Uterus (tissue), 4 donors: ENCODE results near the gene ZNF775. TPM values are rescaled to one million over a fixed set of nuclear protein-coding genes. Genes with fewer than 3 reads are reported as not detected.

ENCODE experiments used
- DNase-seq, 2 donors: peaks; one replicate each; pipeline ENCODE4 v3.0.0-alpha.2; 2019 to 2020
- H3K27ac ChIP-seq, 2 donors: fragments of 200-600 bp; sonication (generic); 1 replicate in 1 of 2; 2 replicates in 1 of 2; pipeline ENCODE4 v1.5.1; 2016 to 2018
- H3K27me3 ChIP-seq, 2 donors: fragments of 200-600 bp; sonication (generic); one replicate each; pipeline ENCODE4 v1.5.1; 2018 to 2019; ENCODE audit warnings: control low read depth in 1 of 2
- H3K36me3 ChIP-seq, 2 donors: fragments of 200-600 bp; sonication (generic); one replicate each; pipeline ENCODE4 v1.5.1; 2019; ENCODE audit warnings: control low read depth in 1 of 2
- H3K4me1 ChIP-seq, 2 donors: fragments of 200-600 bp; sonication (generic); one replicate each; pipeline ENCODE4 v1.5.1; 2018 to 2019; ENCODE audit warnings: control low read depth in 1 of 2
- H3K4me3 ChIP-seq, 2 donors: fragments of 200-600 bp; sonication (generic); 1 replicate in 1 of 2; 2 replicates in 1 of 2; pipeline ENCODE4 v1.5.1; 2018 to 2019; ENCODE audit warnings: mild to moderate bottlenecking in 1 of 2
- H3K9me3 ChIP-seq, 2 donors: fragments of 200-600 bp; sonication (generic); one replicate each; pipeline ENCODE4 v1.5.1; 2019; ENCODE audit warnings: control low read depth in 1 of 2
- POLR2A ChIP-seq, 2 donors: fragments of 450-650 bp; IDR thresholded peaks; one replicate each; pipeline ENCODE4 v1.6.1; 2016; ENCODE audit warnings: antibody characterized with exemption in 2 of 2, mild to moderate bottlenecking in 1 of 2, moderate library complexity in 1 of 2
- intact Hi-C: fragments of 100-400 bp; cut with DNase I; formaldehyde crosslinking; loops from one replicate; pipeline ENCODE4 v1.15.1; 2023; ENCODE audit warnings: low total_unique reads
- total RNA-seq, 4 donors: library from RNA; depleted of rRNA in 3 of 4; stranded (reverse); fragments of >200 nt in 3 of 4; gene quantifications; one replicate each; pipeline versions ENCODE4 v1.1.0 to v1.2.4, GENCODE V29; 2014 to 2023
- TF ChIP-seq, protein P1 (sequence below), 4 experiments: fragments of 200-600 bp in 2 of 4; fragments of 450-650 bp in 2 of 4; sonication (generic) in 2 of 4; IDR thresholded peaks; one replicate each; pipeline ENCODE4 v1.5.1; 2016 to 2019; ENCODE audit warnings: antibody characterized with exemption in 4 of 4, mild to moderate bottlenecking in 2 of 4, moderate library complexity in 1 of 4
- donor health status: DM: yes; HTN: yes; CAD: no.

Gene ZNF775
- total RNA-seq, 4 donors from 2014 or later = 2.0 to 8.4 (median 6.7) TPM; not detected in 1

DNA sequence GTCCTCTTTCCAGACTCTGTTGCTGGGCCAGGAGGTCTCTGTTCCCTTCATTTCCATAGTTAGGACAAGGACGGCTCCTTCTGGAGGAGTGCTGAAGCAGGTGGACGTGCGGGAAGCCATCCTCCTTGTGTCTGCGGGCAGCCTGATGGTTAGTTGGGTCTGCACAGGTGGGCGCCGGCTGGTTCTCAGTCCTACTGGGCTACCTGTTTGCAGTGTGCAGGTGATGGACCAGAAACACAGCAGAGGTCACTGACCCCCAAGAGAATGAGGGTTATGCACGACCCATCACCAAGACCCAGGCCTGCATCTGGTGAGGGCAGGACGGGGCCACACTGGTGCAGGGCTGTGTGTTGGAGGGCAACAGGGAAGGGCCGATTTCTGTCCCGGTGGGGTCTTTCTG, 45.5 kb upstream of the ZNF775 start:
- H3K27ac ChIP-seq = peak overlapping the region; percentile 85 to 96
- no peak overlapping the region for H3K4me3 ChIP-seq
- no peak for TF ChIP-seq POLR2A (IDR thresholded peaks at IDR 0.05)
- TF ChIP-seq, protein P1, sequence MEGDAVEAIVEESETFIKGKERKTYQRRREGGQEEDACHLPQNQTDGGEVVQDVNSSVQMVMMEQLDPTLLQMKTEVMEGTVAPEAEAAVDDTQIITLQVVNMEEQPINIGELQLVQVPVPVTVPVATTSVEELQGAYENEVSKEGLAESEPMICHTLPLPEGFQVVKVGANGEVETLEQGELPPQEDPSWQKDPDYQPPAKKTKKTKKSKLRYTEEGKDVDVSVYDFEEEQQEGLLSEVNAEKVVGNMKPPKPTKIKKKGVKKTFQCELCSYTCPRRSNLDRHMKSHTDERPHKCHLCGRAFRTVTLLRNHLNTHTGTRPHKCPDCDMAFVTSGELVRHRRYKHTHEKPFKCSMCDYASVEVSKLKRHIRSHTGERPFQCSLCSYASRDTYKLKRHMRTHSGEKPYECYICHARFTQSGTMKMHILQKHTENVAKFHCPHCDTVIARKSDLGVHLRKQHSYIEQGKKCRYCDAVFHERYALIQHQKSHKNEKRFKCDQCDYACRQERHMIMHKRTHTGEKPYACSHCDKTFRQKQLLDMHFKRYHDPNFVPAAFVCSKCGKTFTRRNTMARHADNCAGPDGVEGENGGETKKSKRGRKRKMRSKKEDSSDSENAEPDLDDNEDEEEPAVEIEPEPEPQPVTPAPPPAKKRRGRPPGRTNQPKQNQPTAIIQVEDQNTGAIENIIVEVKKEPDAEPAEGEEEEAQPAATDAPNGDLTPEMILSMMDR (IDR thresholded peaks at IDR 0.05) = no peak
- H3K36me3 ChIP-seq = no peaks in the 10 kb centered on the region
- intact Hi-C loops = no loop called here
- no peak for DNase-seq
- no peaks in the 10 kb centered on the region for H3K27me3 ChIP-seq
- peaks cover 6 to 11% of the 10 kb centered on the region in 2 donors for H3K4me1 ChIP-seq
- H3K9me3 ChIP-seq = no peaks in the 10 kb centered on the region

DNA sequence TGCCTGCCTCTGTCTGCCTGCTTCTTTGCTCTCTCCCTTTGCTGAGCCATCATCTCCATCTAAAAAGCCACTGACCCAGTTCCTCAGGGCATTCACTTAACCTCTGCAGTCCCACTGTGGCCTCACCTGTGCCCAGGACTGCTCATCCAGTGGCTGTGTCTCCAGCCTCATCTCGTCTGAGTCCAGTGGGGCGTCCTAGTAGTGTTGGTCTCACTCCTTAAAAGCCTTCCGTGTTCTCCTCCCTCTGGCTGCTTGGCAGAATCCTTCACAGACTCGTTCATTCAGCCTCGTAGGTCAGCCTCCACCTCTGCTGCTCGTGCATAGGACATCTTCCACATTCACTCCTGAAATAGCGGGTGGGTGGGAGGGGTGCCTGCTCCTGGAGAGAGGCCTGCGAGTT, 45.0 kb upstream of the ZNF775 start:
- Histone ChIP-seq H3K36me3 (no peaks in the 10 kb centered on the region), H3K9me3 (no peaks in the 10 kb centered on the region), H3K4me1 (peaks cover 6 to 14% of the 10 kb centered on the region in 2 donors), H3K4me3 (no peak overlapping the region), H3K27me3 (no peaks in the 10 kb centered on the region), H3K27ac (peak overlapping the region; percentile 85 to 96)
- TF ChIP-seq, protein P1 (IDR thresholded peaks at IDR 0.05) = no peak
- TF ChIP-seq POLR2A (IDR thresholded peaks at IDR 0.05) = no peak
- DNase-seq = no peak
- intact Hi-C loops = no loop called here

DNA sequence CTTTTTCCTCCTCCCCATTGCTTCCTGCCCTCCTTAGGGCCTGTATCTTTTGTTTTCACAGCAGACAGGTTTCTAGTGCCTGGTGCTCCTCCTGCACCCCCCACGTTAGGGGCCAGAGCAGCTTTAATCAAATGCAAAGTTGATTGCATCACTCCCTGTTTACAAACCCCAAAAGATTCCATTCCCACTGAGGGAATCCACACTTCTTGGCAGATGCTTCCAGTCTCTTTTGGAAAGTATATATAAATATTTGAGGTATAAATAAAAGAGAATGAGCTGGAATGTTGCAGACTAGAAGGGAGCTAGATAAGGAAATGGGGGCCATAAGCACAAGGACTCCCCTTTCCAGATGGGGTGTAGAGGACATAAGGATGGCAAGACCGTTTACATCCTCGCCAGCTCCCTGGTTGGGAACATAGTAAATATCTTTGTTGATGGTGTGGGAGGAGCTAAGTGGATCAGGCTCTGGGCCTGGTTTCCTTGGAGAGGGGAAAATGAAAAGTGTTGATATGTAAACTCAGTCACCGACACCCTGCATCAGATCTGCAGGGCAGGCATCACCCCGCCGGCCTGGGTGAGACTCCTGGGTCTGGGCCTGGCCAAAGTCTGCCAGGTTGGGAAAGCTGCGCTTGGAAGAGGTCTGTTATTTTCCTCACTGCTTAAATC, 43.9 kb upstream of the ZNF775 start:
- Histone ChIP-seq H3K27me3 (no peaks in the 10 kb centered on the region), H3K27ac (peak overlapping the region; percentile 85 to 96), H3K9me3 (no peaks in the 10 kb centered on the region), H3K36me3 (no peaks in the 10 kb centered on the region), H3K4me3 (no peak overlapping the region), H3K4me1 (peaks cover 6 to 19% of the 10 kb centered on the region in 2 donors)
- DNase-seq = peak; percentile 50 to 76
- intact Hi-C loops = no loop called here
- TF ChIP-seq, protein P1 (IDR thresholded peaks at IDR 0.05) = no peak
- no peak for TF ChIP-seq POLR2A (IDR thresholded peaks at IDR 0.05)

DNA sequence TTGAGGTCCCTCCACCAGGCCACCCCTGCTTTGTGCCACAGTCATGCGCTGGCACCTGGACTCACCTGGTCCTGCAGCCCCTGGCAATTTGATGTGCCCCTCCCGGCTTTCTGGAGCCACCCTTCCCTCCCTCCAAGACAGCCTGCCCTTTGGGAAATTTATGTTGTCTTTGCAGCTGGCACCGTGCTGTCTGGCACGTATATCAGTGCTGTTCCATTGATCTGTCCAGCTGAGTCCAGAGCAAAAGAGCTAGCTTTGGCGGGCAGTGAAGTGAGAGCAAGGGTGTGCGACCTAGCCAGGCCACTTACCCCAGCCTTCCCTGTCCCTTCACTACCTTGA, 43.4 kb upstream of the ZNF775 start:
- H3K27ac ChIP-seq = peak overlapping the region; percentile 85 to 96
- no peaks in the 10 kb centered on the region for H3K36me3 ChIP-seq
- H3K4me1 ChIP-seq = peaks cover 6 to 19% of the 10 kb centered on the region in 2 donors
- H3K27me3 ChIP-seq = no peaks in the 10 kb centered on the region
- intact Hi-C loops = no loop called here
- TF ChIP-seq, protein P1 (IDR thresholded peaks at IDR 0.05) = no peak
- no peak for TF ChIP-seq POLR2A (IDR thresholded peaks at IDR 0.05)
- H3K9me3 ChIP-seq = no peaks in the 10 kb centered on the region
- no peak overlapping the region for H3K4me3 ChIP-seq
- DNase-seq = no peak

DNA sequence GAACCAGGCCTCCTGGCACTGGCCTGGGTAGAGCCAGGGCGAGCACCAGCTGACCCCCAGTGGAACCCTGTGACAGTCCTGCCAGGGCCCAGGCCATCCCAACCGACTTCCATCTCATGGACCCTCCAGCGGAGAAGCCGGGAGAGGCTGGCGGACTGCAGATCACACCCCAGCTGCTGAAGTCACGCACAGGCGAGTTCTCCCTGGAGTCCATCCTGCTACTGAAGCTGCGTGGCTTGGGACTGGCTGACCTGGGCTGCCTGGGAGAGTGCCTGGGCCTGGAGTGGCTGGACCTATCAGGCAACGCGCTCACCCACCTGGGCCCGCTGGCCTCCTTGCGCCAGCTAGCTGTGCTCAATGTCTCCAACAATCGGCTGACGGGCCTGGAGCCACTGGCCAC, 42.4 kb upstream of the ZNF775 start:
- Histone ChIP-seq H3K36me3 (no peaks in the 10 kb centered on the region), H3K4me3 (no peak overlapping the region), H3K4me1 (peaks cover 6 to 19% of the 10 kb centered on the region in 2 donors), H3K27me3 (no peaks in the 10 kb centered on the region), H3K9me3 (no peaks in the 10 kb centered on the region), H3K27ac (peak overlapping the region; percentile 85 to 96)
- no peak for DNase-seq
- intact Hi-C loops = no loop called here
- TF ChIP-seq, protein P1 (IDR thresholded peaks at IDR 0.05) = no peak
- no peak for TF ChIP-seq POLR2A (IDR thresholded peaks at IDR 0.05)
